Panc1 (cell line): ENCODE measurements around the gene KCNG2. TPM values are rescaled to one million over a fixed set of nuclear protein-coding genes. Genes with fewer than 3 reads are reported as not detected.

Experiments
- ATAC-seq: fragments of 200-7000 bp; cut with Tn5 transposase; 2 replicates; pipeline ENCODE4 v1.9.1; 2020; ENCODE audit warnings: mild to moderate bottlenecking, moderate library complexity
- BruUV-seq: library from RNA; stranded (reverse); fragments of 400-500 nt; replicated peaks from 2 replicates; lab custom pipeline; 2021; lab: Mats Ljungman, UMichigan
- CTCF ChIA-PET: fragments of 300-600 bp; sonication (Branson Sonifier 250); formaldehyde crosslinking; loops from one replicate; lab custom pipeline; 2022; ENCODE audit warnings: antibody characterized with exemption; lab: Charles Lee
- POLR2A ChIA-PET: fragments of 300-600 bp; sonication (Branson Sonifier 250); formaldehyde crosslinking; loops from one replicate; lab custom pipeline; 2022; ENCODE audit warnings: antibody characterized with exemption; lab: Charles Lee
- DNase-seq: peaks from one replicate; pipeline ENCODE4 v3.0.0-alpha.2; 2010; ENCODE audit warnings: low read depth, low spot score
- H3K27ac ChIP-seq: 2 replicates; pipeline ENCODE4 v1.5.1; 2011; ENCODE audit warnings: mild to moderate bottlenecking, low read length, inconsistent platforms
- H3K27me3 ChIP-seq: fragments of 200-500 bp; sonication (Bioruptor generic); 2 replicates; pipeline ENCODE4 v1.6.0; 2014; ENCODE audit warnings: low read length, inconsistent platforms; ENCODE audit not compliant: control insufficient read depth, insufficient read depth
- H3K36me3 ChIP-seq: fragments of 200-500 bp; sonication (Bioruptor generic); 2 replicates; pipeline ENCODE4 v1.5.1; 2014; ENCODE audit warnings: inconsistent platforms, mild to moderate bottlenecking, low read length, moderate library complexity; ENCODE audit not compliant: control insufficient read depth, insufficient read depth
- H3K4me1 ChIP-seq: 2 replicates; pipeline ENCODE4 v1.5.1; 2011; ENCODE audit warnings: inconsistent platforms, mild to moderate bottlenecking, low read length, moderate library complexity; ENCODE audit not compliant: control insufficient read depth, insufficient read depth
- H3K4me3 ChIP-seq, 2 experiments: 2 replicates each; pipeline ENCODE4 v1.5.1; 2011 to 2012; ENCODE audit warnings: low read depth in 2 of 2, low read length in 2 of 2, mild to moderate bottlenecking in 2 of 2, inconsistent platforms in 1 of 2, moderate library complexity in 1 of 2
- H3K9me3 ChIP-seq: fragments of 200-500 bp; sonication (Bioruptor generic); 2 replicates; pipeline ENCODE4 v1.5.1; 2014; ENCODE audit warnings: low read depth, mild to moderate bottlenecking, inconsistent platforms, low read length, moderate library complexity; ENCODE audit not compliant: control insufficient read depth, insufficient read depth
- POLR2AphosphoS5 ChIP-seq: IDR thresholded peaks from 2 replicates; pipeline ENCODE4 v1.6.1; 2012; ENCODE audit warnings: mild to moderate bottlenecking, low read depth, low read length, moderate library complexity
- SIN3A ChIP-seq: IDR thresholded peaks from 2 replicates; pipeline ENCODE4 v1.6.1; 2012; ENCODE audit warnings: low read depth, mild to moderate bottlenecking, low read length, moderate library complexity, borderline replicate concordance; ENCODE audit not compliant: insufficient read depth
- TCF7L2 ChIP-seq: IDR thresholded peaks from 2 replicates; pipeline ENCODE4 v1.6.1; 2011; ENCODE audit warnings: mild to moderate bottlenecking, low read depth, low read length, inconsistent platforms
- in situ Hi-C: cut with HindIII; loops from 2 replicates; pipeline ENCODE4 v1.10.0; 2016; ENCODE audit warnings: low sequenced_read_pairs, low pct_unique_long_range_greater_than_20kb
- intact Hi-C: fragments of 100-400 bp; cut with micrococcal nuclease; formaldehyde crosslinking; loops from one replicate; pipeline ENCODE4 v1.10.0; 2022; ENCODE audit not compliant: unreplicated experiment
- total RNA-seq: library from RNA; stranded (reverse); gene quantifications from one replicate; pipeline ENCODE4 v1.2.1, GENCODE V29; 2021; ENCODE audit not compliant: unreplicated experiment
- TF ChIP-seq, protein P1 (sequence below): fragments of 450-650 bp; IDR thresholded peaks from 2 replicates; pipeline ENCODE4 v1.5.1; 2017; ENCODE audit warnings: mild to moderate bottlenecking
- TF ChIP-seq, protein P2 (sequence below), 2 experiments: IDR thresholded peaks; 2 replicates each; pipeline ENCODE4 v1.6.1; 2011 to 2012; ENCODE audit warnings: low read depth in 2 of 2, control low read depth in 1 of 2, low read length in 1 of 2, mild to moderate bottlenecking in 1 of 2, moderate library complexity in 1 of 2; ENCODE audit not compliant: insufficient read depth in 1 of 2

The KCNG2 gene
- total RNA-seq, 1 experiment from 2014 or later: not detected

DNA sequence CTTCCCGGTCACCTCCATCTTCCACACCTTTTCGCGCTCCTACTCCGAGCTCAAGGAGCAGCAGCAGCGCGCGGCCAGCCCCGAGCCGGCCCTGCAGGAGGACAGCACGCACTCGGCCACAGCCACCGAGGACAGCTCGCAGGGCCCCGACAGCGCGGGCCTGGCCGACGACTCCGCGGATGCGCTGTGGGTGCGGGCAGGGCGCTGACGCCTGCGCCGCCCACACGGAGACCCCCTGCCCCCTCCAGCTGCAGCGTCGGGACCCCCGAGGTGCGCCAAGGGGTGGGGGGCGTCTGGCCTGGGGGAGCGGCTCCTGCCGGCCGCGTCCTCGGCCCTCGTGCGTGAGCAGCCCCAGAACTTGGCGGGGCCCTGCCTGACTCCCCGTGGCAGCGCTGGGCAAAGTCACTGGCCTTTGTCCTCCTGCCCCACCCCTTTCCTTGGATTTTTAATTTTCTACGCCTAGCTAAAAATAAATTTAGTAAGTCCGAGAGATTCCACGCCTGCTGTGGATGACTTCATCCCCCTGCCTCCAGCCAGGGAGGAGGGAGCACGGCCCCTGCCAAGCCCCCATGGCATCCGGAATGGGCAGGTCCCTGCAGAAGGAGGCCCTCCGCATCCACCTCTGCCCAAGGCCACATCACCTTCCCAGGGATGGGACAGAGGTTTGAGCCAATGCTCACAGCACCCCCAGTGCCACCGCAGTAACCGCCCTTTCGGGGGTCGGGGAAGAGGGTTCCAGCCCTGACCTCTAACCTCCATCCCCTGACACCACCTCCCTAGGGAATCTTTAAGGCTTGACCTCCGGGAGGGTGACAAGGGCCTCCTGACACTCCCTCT lies 102.1 kb downstream of the KCNG2 start:
- no peak for TF ChIP-seq SIN3A
- TF ChIP-seq TCF7L2: no peak
- TF ChIP-seq POLR2AphosphoS5: no peak
- TF ChIP-seq, protein P1, sequence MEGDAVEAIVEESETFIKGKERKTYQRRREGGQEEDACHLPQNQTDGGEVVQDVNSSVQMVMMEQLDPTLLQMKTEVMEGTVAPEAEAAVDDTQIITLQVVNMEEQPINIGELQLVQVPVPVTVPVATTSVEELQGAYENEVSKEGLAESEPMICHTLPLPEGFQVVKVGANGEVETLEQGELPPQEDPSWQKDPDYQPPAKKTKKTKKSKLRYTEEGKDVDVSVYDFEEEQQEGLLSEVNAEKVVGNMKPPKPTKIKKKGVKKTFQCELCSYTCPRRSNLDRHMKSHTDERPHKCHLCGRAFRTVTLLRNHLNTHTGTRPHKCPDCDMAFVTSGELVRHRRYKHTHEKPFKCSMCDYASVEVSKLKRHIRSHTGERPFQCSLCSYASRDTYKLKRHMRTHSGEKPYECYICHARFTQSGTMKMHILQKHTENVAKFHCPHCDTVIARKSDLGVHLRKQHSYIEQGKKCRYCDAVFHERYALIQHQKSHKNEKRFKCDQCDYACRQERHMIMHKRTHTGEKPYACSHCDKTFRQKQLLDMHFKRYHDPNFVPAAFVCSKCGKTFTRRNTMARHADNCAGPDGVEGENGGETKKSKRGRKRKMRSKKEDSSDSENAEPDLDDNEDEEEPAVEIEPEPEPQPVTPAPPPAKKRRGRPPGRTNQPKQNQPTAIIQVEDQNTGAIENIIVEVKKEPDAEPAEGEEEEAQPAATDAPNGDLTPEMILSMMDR: no peak
- TF ChIP-seq, protein P2, sequence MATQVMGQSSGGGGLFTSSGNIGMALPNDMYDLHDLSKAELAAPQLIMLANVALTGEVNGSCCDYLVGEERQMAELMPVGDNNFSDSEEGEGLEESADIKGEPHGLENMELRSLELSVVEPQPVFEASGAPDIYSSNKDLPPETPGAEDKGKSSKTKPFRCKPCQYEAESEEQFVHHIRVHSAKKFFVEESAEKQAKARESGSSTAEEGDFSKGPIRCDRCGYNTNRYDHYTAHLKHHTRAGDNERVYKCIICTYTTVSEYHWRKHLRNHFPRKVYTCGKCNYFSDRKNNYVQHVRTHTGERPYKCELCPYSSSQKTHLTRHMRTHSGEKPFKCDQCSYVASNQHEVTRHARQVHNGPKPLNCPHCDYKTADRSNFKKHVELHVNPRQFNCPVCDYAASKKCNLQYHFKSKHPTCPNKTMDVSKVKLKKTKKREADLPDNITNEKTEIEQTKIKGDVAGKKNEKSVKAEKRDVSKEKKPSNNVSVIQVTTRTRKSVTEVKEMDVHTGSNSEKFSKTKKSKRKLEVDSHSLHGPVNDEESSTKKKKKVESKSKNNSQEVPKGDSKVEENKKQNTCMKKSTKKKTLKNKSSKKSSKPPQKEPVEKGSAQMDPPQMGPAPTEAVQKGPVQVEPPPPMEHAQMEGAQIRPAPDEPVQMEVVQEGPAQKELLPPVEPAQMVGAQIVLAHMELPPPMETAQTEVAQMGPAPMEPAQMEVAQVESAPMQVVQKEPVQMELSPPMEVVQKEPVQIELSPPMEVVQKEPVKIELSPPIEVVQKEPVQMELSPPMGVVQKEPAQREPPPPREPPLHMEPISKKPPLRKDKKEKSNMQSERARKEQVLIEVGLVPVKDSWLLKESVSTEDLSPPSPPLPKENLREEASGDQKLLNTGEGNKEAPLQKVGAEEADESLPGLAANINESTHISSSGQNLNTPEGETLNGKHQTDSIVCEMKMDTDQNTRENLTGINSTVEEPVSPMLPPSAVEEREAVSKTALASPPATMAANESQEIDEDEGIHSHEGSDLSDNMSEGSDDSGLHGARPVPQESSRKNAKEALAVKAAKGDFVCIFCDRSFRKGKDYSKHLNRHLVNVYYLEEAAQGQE (IDR thresholded peaks at IDR 0.05; ENCODE audit: insufficient read depth in 1 of 2, low read depth in 2 of 2, low read length in 1 of 2): no peak
- Histone ChIP-seq H3K36me3 (no peaks in the 10 kb centered on the region), H3K9me3 (peaks cover 29% of the 10 kb centered on the region), H3K4me3 (no peak overlapping the region), H3K27me3 (no peaks in the 10 kb centered on the region), H3K4me1 (no peaks in the 10 kb centered on the region), H3K27ac (no peak overlapping the region)
- ATAC-seq: no peak
- intact Hi-C loops (no loop called here), in situ Hi-C loops (no loop called here)
- BruUV-seq: no TSS peak
- CTCF ChIA-PET: no interaction called here
- DNase-seq: no peak
- POLR2A ChIA-PET: no interaction called here

DNA sequence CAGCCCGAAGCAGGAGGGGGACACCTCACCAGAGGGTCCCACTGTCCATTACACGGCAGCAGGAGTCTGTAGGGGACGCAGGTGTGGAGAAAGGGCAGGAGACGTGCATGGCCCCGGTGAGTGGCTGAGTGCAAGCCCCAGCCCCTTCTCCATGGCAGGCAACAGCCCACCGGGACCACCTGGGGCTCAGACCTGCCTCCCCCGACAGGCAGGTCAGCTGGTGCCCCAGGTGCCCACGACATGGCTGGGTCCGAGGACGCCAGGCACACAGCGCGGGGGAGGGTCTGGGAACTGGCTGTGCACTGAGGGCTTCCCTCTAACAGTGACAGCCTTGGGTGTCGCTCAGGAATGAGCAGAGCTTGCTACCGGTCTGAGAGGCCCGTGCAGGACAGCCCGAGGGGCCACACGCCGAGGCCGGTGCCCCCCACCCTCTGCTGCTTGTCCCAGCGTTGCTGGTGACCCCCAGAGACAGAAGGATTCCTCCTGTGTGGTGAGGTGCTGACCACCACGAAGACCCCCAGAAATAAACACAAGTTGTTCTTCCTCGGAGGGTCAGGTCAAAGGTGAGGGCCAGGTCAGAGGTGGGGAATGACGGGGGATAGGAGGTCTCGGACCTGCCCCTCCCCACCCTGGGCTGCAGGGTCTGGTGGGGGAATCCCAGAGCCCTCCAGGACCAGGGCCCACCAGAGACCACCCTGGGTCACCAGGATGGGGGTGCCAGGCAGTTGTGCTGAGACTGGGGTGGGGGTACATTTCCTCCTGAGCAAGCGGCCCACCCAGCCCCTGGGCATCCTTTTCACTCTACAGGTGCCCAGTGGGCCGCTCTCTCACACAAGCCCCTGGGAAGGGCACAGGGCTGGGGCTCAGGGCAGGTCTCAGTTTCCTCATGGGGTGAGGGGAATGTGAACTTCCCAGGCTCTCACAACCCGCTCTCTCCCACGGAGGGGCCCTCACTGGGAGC lies 103.2 kb downstream of the KCNG2 start:
- H3K4me1 ChIP-seq: no peaks in the 10 kb centered on the region
- ATAC-seq (no peak), DNase-seq (no peak)
- CTCF ChIA-PET: no interaction called here
- no peak overlapping the region for H3K4me3 ChIP-seq
- H3K36me3 ChIP-seq: no peaks in the 10 kb centered on the region
- H3K27ac ChIP-seq: no peak overlapping the region
- BruUV-seq: no TSS peak
- TF ChIP-seq, protein P2 (IDR thresholded peaks at IDR 0.05; ENCODE audit: insufficient read depth in 1 of 2, low read depth in 2 of 2, low read length in 1 of 2): no peak
- TF ChIP-seq, protein P1: no peak
- TF ChIP-seq SIN3A: no peak
- intact Hi-C loops (no loop called here), in situ Hi-C loops (no loop called here)
- POLR2A ChIA-PET: no interaction called here
- no peaks in the 10 kb centered on the region for H3K27me3 ChIP-seq
- peaks cover 27% of the 10 kb centered on the region for H3K9me3 ChIP-seq
